HG03432 (cell line): ENCODE measurements around the gene YBEY.
A peak's percentile ranks its signal among the peaks of the same experiment; 100 is the strongest.
"Not testable (repeated sequence)": the region's sequence is repeated elsewhere in the genome, so short reads cannot be mapped to it uniquely, and the experiment has no call there.

Source experiments
- ATAC-seq: cut with Tn5 transposase; IDR thresholded peaks from one replicate; pipeline ENCODE4 v1.9.1; 2021; ENCODE audit warnings: mild to moderate bottlenecking, moderate library complexity; ENCODE audit not compliant: unreplicated experiment

Gene YBEY, protein sequence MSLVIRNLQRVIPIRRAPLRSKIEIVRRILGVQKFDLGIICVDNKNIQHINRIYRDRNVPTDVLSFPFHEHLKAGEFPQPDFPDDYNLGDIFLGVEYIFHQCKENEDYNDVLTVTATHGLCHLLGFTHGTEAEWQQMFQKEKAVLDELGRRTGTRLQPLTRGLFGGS

DNA sequence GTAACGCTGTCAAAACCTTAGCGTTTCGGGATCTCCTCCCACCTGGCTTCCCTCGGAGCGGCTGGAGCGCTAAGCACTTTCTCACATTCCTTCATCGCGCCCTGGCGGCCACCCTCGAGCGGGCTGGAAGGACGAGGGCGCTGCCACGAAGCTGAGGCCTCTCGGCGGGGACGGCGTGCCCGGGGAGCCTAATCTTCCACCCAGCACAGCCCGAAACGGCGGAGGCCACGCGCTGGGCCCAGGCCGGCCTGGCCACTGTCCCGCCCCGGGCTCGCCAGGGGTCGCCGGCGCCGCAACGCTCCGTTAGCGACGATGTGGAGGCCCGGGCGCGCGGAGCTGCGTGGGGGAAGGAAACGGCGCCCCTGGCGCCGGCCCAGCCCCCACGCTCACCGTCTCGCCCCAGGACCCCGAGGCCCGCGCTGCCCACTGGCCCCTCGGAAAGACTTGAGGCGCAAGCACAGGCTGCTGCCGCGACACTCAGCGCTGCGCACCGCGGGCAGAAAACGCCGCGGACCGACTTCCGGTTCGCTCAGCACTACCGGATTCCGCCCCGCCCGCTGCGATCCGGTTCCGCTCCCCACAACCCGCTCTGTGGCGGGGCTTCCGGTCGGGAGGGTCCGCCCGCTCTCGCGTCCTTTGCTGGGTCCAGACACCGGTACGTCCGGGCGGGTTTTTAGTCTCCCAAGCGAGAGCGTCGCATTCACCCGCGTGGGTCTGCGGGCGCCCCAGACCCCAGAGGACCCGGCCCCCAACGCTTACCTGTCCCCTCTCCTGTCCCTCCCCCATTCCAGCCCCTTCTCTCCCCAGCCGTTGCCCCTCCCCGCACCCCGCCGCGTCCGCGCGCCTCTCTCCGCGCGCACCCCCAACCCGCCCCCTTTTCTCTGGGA, at the start of gene YBEY:
Gene YBEY (plus strand): TSS at position 582 of the 887 bp plus-strand sequence. CDS start 572 bp downstream, outside the sequence.
- ATAC-seq: peak; percentile 86

GRCh38 chr21:46237474-46237873, 48.7 kb upstream of the YBEY start:
- ATAC-seq: no peak

- no peak for ATAC-seq
These were observed 46.3 kb upstream of the YBEY start for GRCh38 chr21:46239817-46240325.

GRCh38 chr21:46241577-46241976, 44.6 kb upstream of the YBEY start:
- not testable (repeated sequence) for ATAC-seq

DNA sequence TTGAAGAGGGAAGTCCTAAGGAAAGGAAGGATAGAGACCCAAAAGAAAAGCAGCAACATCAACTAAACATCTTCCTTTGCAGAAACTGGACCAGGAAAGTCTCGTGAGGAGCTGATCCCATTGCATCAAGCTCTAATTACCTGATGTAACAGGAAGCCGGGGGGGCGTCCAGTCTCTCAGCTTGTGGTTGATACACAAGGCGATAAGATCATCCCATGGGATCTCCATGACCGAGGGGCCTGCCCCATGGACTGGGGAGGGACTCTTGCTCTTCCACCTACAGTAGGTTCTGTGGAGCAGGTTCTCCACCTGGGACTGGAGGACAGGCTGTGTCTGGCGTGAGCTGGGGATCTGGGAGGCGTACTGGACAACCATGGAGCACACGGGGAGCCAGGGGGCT, 42.8 kb upstream of the YBEY start:
- no peak for ATAC-seq

- ATAC-seq: no peak
These were observed 42.2 kb upstream of the YBEY start for GRCh38 chr21:46243960-46244361.

DNA sequence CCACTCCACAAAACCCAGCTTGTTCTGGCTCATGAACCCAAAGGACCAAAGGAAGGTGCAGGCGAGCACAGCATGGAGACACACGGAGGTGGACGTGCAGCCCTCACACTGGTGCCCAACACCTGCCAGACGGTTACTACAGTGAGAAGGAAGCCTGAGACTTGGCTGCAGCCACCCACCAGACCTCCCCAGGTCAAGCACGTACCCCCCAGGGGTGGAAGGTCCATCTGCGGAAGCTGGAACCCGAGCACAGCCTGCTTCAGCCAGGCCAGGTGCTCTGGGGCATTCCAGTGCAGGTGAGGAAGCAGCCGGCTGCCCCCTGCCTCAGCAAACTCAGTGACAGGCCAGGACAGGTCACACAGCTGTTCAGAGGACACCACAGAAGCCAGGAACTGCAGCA, 41.5 kb upstream of the YBEY start:
- no peak for ATAC-seq

- ATAC-seq: no peak
These were observed 40.8 kb upstream of the YBEY start for GRCh38 chr21:46245213-46245915.

GRCh38 chr21:46246345-46246744, 39.8 kb upstream of the YBEY start:
- ATAC-seq: no peak

GRCh38 chr21:46247699-46248421, 38.3 kb upstream of the YBEY start:
- no peak for ATAC-seq

GRCh38 chr21:46248422-46248782, 37.7 kb upstream of the YBEY start:
- no peak for ATAC-seq

- no peak for ATAC-seq
These were observed 37.3 kb upstream of the YBEY start for GRCh38 chr21:46248827-46249226.

DNA sequence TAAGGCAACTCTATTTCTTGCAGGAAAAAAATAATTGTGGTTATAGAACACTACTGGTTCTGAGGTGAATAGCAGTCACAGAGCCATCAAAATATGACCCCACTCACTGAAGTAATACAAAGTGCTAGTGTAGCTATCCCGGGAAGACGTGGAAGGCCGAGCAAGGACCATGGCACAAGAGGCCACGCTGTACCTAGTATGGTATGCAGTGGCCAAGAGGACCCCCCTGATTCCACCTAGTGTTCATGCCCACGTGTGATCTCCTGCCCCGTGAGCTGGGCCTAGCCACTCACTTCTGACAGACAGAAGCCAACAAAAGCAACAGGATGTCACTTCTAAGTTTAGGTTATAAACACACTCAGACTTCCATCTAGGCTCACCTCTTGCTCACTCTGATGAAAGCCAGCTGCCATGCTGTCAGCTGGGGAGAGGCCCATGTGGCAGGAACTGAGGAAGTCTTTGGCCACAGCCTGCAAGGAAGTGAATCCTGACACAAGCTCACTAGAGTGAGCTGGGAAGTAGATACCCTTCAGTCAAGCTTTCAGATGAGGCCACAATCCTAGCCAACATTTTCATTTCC, 35.9 kb upstream of the YBEY start:
- ATAC-seq: no peak

DNA sequence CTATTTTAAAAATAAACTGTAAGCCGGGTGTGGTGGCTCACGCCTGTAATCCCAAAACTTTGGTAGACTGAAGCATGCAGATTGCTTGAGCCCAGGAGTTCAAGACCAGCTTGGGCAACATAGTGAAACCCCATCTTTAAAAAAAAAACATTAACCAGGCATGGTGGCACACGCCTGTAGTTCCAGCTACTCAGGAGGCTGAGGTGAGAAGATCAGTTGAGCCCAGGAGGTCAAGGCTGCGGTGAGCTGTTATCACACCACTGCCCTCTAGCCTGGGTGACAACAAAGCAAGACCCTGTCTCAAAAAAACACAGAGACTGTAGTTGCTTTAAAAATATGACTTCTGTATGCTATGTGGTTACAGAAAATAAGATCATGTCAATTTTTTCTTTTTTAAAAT, 33.3 kb upstream of the YBEY start:
- ATAC-seq: no peak

DNA sequence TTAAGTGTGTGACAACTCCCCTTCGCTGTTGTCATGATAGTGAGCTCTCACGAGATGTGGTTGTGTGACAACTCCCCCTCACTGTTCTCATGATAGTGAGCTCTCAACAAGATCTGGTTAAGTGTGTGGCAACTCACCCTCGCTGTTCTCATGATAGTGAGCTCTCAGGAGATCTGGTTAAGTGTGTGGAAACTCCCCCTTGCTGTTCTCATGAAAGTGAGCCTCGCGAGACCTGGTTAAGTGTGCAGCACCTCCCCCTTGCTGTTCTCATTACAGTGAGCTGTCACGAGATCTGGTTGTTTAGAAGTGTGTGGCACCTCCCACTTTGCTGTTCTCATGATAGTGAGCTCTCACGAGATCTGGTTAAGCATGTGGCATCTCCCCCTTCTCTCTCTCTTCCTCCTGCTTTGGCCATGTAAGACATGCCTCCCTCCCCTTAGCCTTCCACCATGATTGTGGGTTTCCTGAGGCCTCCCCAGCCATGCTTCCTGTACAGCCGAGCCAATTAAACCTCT, 32.5 kb upstream of the YBEY start:
- ATAC-seq: no peak

- ATAC-seq: peak; percentile 57
These were observed 31.8 kb upstream of the YBEY start for GRCh38 chr21:46254208-46254975.

- no peak for ATAC-seq
These were observed 31.0 kb upstream of the YBEY start for GRCh38 chr21:46255166-46255565.

- ATAC-seq: no peak
These were observed 30.3 kb upstream of the YBEY start for GRCh38 chr21:46255758-46256337.

- ATAC-seq: no peak
These were observed 29.6 kb upstream of the YBEY start for GRCh38 chr21:46256501-46256994.
